ENCODE data around the gene MAST4.

The MAST4 gene

DNA sequence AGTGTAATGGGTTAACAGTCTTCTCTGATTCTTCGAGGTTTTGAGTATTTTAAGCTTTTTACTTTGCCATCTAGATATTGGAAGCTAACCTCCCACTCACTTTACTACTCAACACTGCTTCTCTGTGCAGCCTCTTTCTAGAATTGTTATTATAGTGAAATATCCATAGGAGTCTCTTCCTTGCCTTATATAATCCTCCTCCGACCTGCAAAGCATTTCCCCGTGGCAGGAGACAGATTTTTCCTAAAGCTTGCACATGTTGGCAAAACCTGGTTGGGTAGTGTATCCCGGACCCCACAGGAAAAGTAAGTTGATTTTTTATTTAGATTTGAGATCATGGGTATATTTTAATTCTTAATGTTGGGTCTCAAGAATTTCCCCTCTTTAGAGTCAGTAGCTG lies 351.3 kb downstream of the MAST4 start:
- no peak overlapping the region for H3K4me3 Mint-ChIP-seq
- H3K27me3 Mint-ChIP-seq: peaks cover 41 to 51% of the 10 kb centered on the region in 2 donors
- DNase-seq (no peak), ATAC-seq (replicated peaks) (no peak)
- H3K36me3 Mint-ChIP-seq (ENCODE audit: insufficient read depth): no peaks in the 10 kb centered on the region
- no peaks in the 10 kb centered on the region for H3K9me3 Mint-ChIP-seq
- H3K27ac Mint-ChIP-seq: no peak overlapping the region
- H3K4me1 Mint-ChIP-seq (ENCODE audit: low read depth in 2 of 2): no peaks in the 10 kb centered on the region

DNA sequence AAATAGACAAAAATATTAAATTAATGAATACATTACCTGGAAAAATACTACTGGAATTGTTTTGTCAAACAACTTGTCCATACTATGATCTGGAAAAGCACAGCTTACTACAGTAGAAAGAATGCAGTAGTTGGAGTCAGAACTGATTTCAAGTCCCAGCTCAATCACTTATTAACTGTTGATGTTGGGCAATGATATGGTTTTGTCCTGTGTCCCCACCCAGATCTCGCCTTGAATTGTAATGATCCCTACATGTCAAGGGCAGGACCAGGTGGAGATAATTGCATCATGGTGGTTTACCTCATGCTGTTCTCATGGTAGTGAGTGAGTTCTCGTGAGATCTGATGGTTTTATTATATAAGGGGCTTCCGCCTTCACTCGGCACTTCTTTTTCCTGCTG lies 352.9 kb downstream of the MAST4 start:
- no peak overlapping the region for H3K4me3 Mint-ChIP-seq
- H3K4me1 Mint-ChIP-seq (ENCODE audit: low read depth in 2 of 2): peaks cover 0 to 2% of the 10 kb centered on the region in 2 donors
- ATAC-seq (replicated peaks): no peak
- DNase-seq: no peak
- peaks cover 49 to 50% of the 10 kb centered on the region in 2 donors for H3K27me3 Mint-ChIP-seq
- H3K9me3 Mint-ChIP-seq: no peaks in the 10 kb centered on the region
- no peak overlapping the region for H3K27ac Mint-ChIP-seq
- no peaks in the 10 kb centered on the region for H3K36me3 Mint-ChIP-seq (ENCODE audit: insufficient read depth)

DNA sequence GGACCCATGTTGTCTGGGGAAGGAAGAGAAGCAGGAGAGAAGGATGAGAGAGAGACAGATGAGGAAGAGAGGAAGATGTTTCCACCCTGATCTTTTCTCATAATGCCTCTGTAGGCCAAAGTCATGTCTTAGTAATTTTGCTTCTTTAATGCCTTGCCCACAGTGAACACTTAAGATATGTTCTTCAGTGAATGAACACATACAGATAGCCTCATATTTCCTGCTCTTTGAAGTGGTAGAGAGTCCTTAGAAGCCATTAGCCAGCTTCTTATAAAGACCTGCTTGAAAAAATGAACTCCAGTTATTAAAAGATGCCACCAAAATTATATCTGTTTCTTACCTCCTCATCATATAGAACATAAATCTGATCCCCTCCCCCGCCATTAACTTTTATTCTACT lies 356.0 kb downstream of the MAST4 start:
- Mint-ChIP-seq H3K36me3 (ENCODE audit: insufficient read depth) (no peaks in the 10 kb centered on the region), H3K27ac (no peak overlapping the region), H3K9me3 (no peaks in the 10 kb centered on the region), H3K4me1 (ENCODE audit: low read depth in 2 of 2) (peaks cover 0 to 2% of the 10 kb centered on the region in 2 donors), H3K27me3 (peaks cover 29 to 47% of the 10 kb centered on the region in 2 donors), H3K4me3 (no peak overlapping the region)
- DNase-seq (no peak), ATAC-seq (replicated peaks) (no peak)

DNA sequence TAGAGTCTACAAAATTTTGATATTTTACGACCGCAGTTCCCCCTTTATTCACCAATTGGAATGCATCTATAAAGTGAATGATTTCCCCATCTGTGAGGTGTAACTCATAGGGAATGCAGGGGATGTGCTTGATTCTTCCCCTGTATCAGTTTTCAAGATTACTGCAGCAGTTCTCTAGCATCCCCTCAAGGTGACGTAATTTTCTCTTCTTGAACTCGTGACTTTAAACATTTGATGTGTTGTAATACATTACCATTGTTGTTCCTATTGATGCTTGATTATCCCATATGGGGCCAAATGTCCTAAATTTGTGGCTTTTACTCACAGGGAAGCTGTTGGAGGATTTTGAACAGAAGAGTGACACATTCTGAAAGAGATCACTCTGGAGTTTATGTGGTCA lies 360.2 kb downstream of the MAST4 start:
- no peak for ATAC-seq (replicated peaks)
- Mint-ChIP-seq H3K4me3 (no peak overlapping the region), H3K4me1 (ENCODE audit: low read depth in 2 of 2) (peaks cover 0 to 2% of the 10 kb centered on the region in 2 donors), H3K9me3 (no peaks in the 10 kb centered on the region), H3K27me3 (peaks cover 25 to 43% of the 10 kb centered on the region in 2 donors), H3K27ac (no peak overlapping the region), H3K36me3 (ENCODE audit: insufficient read depth) (no peaks in the 10 kb centered on the region)
- DNase-seq: no peak

DNA sequence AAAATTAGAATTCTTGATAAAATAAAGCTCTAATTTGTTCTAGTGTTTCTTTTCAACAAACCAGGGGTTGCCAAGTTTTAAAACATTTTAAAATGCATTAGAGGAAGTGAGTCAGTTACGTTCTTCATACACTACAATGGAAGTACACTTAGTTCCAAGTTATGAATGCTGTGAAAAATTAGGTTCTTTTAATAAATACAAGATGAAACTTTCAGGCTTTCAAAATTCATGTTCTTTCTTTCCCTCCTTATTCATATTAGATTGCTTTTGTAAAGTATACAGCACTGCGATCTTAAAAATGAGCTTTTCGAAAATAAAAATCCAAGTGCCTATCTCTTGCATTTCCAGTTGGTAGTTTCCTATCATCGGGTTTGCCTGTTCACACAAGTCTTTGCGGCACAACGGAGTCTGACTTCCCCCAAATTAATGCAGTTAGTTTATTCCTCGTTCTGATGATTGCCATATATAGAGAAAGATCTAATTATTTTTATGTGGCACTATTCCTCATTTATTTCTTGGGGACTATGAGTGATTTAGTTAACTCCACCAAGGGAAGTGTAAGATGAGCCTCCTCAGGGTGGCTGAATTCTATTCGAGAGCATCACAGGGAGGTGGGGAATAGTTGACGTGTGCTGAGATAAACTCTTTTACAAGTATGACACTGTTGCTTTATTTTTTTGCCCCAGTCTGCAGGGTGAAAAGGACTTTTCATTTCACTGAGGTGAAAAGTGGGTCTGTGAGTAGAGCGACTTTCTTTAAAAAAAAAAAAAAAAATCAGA lies 362.2 kb downstream of the MAST4 start:
- no peaks in the 10 kb centered on the region for H3K36me3 Mint-ChIP-seq (ENCODE audit: insufficient read depth)
- ATAC-seq (replicated peaks) (no peak), DNase-seq (no peak)
- no peaks in the 10 kb centered on the region for H3K4me1 Mint-ChIP-seq (ENCODE audit: low read depth in 2 of 2)
- no peaks in the 10 kb centered on the region for H3K9me3 Mint-ChIP-seq
- peaks cover 19 to 29% of the 10 kb centered on the region in 2 donors for H3K27me3 Mint-ChIP-seq
- no peak overlapping the region for H3K4me3 Mint-ChIP-seq
- no peak overlapping the region for H3K27ac Mint-ChIP-seq

DNA sequence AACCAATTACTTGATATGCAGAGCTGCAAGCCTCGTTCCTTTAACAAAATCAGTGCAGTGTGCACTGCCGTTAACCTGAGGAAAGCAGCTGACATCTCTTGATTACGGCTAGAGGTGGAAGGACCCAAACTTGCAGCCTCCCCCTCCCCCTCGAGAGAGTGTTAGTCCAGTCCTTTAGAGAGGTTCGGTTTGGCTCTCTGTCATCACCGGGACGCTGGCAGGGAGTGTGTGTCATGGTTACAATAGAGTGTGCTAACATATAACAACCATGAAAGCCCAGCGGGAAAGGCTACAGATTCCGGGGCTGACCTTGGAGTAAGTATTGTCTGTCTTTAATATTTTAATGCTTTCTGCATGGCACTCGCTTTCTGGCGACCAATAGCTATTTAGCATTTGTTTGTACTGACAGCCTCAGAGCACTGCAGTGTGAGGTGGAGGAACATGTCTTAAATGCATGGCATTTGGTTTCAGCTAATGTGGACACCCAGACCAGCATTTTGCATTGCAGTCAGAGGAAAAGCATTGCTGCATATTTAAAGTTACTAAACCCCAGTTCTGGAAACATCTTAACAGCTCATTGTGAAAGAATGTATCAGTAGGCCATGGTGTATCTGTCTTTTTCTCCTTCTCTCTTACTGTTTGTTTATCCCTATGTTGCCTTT lies 362.9 kb downstream of the MAST4 start:
- H3K4me3 Mint-ChIP-seq: no peak overlapping the region
- peaks cover 19 to 26% of the 10 kb centered on the region in 2 donors for H3K27me3 Mint-ChIP-seq
- H3K9me3 Mint-ChIP-seq: no peaks in the 10 kb centered on the region
- H3K27ac Mint-ChIP-seq: no peak overlapping the region
- DNase-seq: no peak
- no peaks in the 10 kb centered on the region for H3K4me1 Mint-ChIP-seq (ENCODE audit: low read depth in 2 of 2)
- H3K36me3 Mint-ChIP-seq (ENCODE audit: insufficient read depth): no peaks in the 10 kb centered on the region
- ATAC-seq (replicated peaks): no peak

DNA sequence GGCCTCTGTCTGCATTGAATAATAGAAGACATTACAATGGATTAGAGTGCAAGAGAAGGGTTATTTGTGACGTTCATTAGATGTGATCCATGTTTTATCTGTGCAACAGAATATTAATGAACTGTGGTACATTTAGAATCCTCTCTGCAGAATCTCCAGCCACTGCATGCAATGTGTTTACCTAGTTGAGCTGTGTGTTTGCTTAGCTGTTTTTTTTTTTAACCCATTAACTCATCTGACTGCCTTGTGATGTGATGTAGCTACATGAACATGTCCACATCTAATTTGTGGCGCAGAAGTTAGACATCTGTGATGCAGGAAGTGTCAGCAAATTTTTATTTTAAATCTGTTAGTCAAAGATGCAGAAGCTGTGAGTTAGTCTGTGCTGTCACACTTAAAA lies 363.5 kb downstream of the MAST4 start:
- Mint-ChIP-seq H3K9me3 (no peaks in the 10 kb centered on the region), H3K36me3 (ENCODE audit: insufficient read depth) (no peaks in the 10 kb centered on the region), H3K4me1 (ENCODE audit: low read depth in 2 of 2) (no peaks in the 10 kb centered on the region), H3K27ac (no peak overlapping the region), H3K27me3 (peaks cover 19 to 25% of the 10 kb centered on the region in 2 donors), H3K4me3 (no peak overlapping the region)
- no peak for DNase-seq
- ATAC-seq (replicated peaks): no peak

GRCh38 chr5:66960369-66961137 lies 364.4 kb downstream of the MAST4 start:
- H3K4me3 Mint-ChIP-seq: no peak overlapping the region
- no peak for DNase-seq

GRCh38 chr5:66963559-66963971 lies 367.4 kb downstream of the MAST4 start:
- ATAC-seq (replicated peaks) (no peak), DNase-seq (no peak)
- no peaks in the 10 kb centered on the region for H3K4me1 Mint-ChIP-seq (ENCODE audit: low read depth in 2 of 2)
- no peak overlapping the region for H3K4me3 Mint-ChIP-seq
- no peak overlapping the region for H3K27ac Mint-ChIP-seq
- H3K9me3 Mint-ChIP-seq: no peaks in the 10 kb centered on the region
- H3K36me3 Mint-ChIP-seq (ENCODE audit: insufficient read depth): no peaks in the 10 kb centered on the region
- H3K27me3 Mint-ChIP-seq: peaks cover 0 to 12% of the 10 kb centered on the region in 2 donors

More at GRCh38 chr5:66960369-66961137, 364.4 kb downstream of the MAST4 start:
- H3K27ac Mint-ChIP-seq: no peak overlapping the region
- ATAC-seq (replicated peaks): no peak
- H3K4me1 Mint-ChIP-seq (ENCODE audit: low read depth in 2 of 2): no peaks in the 10 kb centered on the region
- H3K9me3 Mint-ChIP-seq: no peaks in the 10 kb centered on the region
- H3K27me3 Mint-ChIP-seq: peaks cover 19 to 25% of the 10 kb centered on the region in 2 donors
- H3K36me3 Mint-ChIP-seq (ENCODE audit: insufficient read depth): no peaks in the 10 kb centered on the region

GRCh38 chr5:66966439-66966838 lies 370.2 kb downstream of the MAST4 start:
- ATAC-seq (replicated peaks) (no peak), DNase-seq (no peak)
- Mint-ChIP-seq H3K4me3 (no peak overlapping the region), H3K36me3 (ENCODE audit: insufficient read depth) (no peaks in the 10 kb centered on the region), H3K9me3 (no peaks in the 10 kb centered on the region), H3K27ac (no peak overlapping the region), H3K27me3 (peaks cover 5 to 9% of the 10 kb centered on the region in 2 donors), H3K4me1 (ENCODE audit: low read depth in 2 of 2) (peaks cover 0 to 2% of the 10 kb centered on the region in 2 donors)

- no peak overlapping the region for H3K4me3 Mint-ChIP-seq
- peaks cover 5 to 9% of the 10 kb centered on the region in 2 donors for H3K27me3 Mint-ChIP-seq
- H3K9me3 Mint-ChIP-seq: no peaks in the 10 kb centered on the region
- H3K4me1 Mint-ChIP-seq (ENCODE audit: low read depth in 2 of 2): peaks cover 0 to 2% of the 10 kb centered on the region in 2 donors
- ATAC-seq (replicated peaks) (no peak), DNase-seq (no peak)
- no peaks in the 10 kb centered on the region for H3K36me3 Mint-ChIP-seq (ENCODE audit: insufficient read depth)
- no peak overlapping the region for H3K27ac Mint-ChIP-seq
Measured at GRCh38 chr5:66967102-66967501, 370.9 kb downstream of the MAST4 start.

DNA sequence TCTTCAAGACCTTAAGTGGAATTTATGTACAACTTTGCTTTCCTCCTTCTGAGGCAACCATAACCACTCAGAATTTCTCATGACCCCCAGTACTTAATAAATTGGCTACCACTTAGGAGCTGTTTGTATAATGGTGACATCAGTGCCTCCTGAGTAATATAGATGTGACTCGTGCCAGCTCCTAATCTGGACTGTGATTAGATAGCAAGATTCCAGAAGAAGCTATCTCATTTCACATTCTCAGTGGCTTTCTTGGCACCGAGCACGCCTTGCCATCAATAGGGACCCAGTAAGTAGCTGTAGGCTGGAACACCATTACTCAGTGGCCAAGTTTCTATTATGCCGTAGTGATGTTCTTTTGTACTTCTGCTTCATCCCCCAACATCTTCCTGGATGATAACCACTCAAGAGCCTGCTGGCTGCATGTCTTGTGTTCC lies 371.7 kb downstream of the MAST4 start:
- Mint-ChIP-seq H3K27me3 (peaks cover 5 to 9% of the 10 kb centered on the region in 2 donors), H3K27ac (no peak overlapping the region), H3K4me3 (no peak overlapping the region), H3K9me3 (no peaks in the 10 kb centered on the region), H3K4me1 (ENCODE audit: low read depth in 2 of 2) (peaks cover 0 to 2% of the 10 kb centered on the region in 2 donors), H3K36me3 (ENCODE audit: insufficient read depth) (no peaks in the 10 kb centered on the region)
- ATAC-seq (replicated peaks) (no peak), DNase-seq (no peak)

- Mint-ChIP-seq H3K36me3 (ENCODE audit: insufficient read depth) (no peaks in the 10 kb centered on the region), H3K27me3 (peaks cover under 1 to 9% of the 10 kb centered on the region in 2 donors), H3K27ac (no peak overlapping the region), H3K4me3 (no peak overlapping the region), H3K4me1 (ENCODE audit: low read depth in 2 of 2) (peaks cover 0 to 2% of the 10 kb centered on the region in 2 donors), H3K9me3 (no peaks in the 10 kb centered on the region)
- DNase-seq: no peak
- no peak for ATAC-seq (replicated peaks)
Measured at GRCh38 chr5:66969484-66969883, 373.3 kb downstream of the MAST4 start.
